ENCODE results near the gene ZNFX1.

ZNFX1 gene

GRCh38 chr20:49248879-49249665, 28.8 kb downstream of the ZNFX1 start:
- Histone ChIP-seq H3K4me2 (ENCODE audit: low read length) (no peak overlapping the region), H3K4ac (ENCODE audit: low read depth, low read length) (no peak overlapping the region), H3K14ac (ENCODE audit: low read length) (no peak overlapping the region), H3K27me3 (ENCODE audit: insufficient read depth, low read length) (no peaks in the 10 kb centered on the region), H3K79me1 (ENCODE audit: low read length) (no peaks in the 10 kb centered on the region), H3K18ac (ENCODE audit: low read length) (no peak overlapping the region), H4K12ac (ENCODE audit: low read depth, low read length) (no peak overlapping the region), H3K27ac (ENCODE audit: low read depth, low read length) (no peak overlapping the region), H4K91ac (ENCODE audit: low read depth, low read length) (no peak overlapping the region), H3K9me3 (ENCODE audit: insufficient read depth, low read depth, low read length) (no peaks in the 10 kb centered on the region), H3K4me3 (ENCODE audit: low read depth, low read length) (no peak overlapping the region), H3K79me2 (ENCODE audit: control insufficient read depth, insufficient read depth, low read length, poor library complexity) (no peaks in the 10 kb centered on the region), H3K23ac (ENCODE audit: low read length) (no peak overlapping the region), H2AK5ac (ENCODE audit: low read length) (no peak overlapping the region), H2AFZ (ENCODE audit: insufficient read depth, low read length, poor library complexity) (no peak overlapping the region), H3K9ac (ENCODE audit: low read length) (no peak overlapping the region), H3K4me1 (ENCODE audit: control insufficient read depth in 1 of 2, insufficient read depth in 2 of 2, low read length in 2 of 2) (no peaks in the 10 kb centered on the region), H3K36me3 (ENCODE audit: control insufficient read depth in 1 of 2, insufficient read depth in 2 of 2, low read length in 2 of 2) (peaks cover 63 to 78% of the 10 kb centered on the region in 2 experiments), H2BK5ac (ENCODE audit: low read depth, low read length, poor library complexity) (no peak overlapping the region), H2BK12ac (ENCODE audit: low read length) (no peak overlapping the region), H4K8ac (ENCODE audit: low read depth, low read length) (no peak overlapping the region), H2BK120ac (ENCODE audit: insufficient read depth, low read length, poor library complexity) (no peak overlapping the region)
- DNase-seq: no peak
- WGBS (ENCODE audit: extremely low coverage, insufficient coverage, insufficient read length): no CpG with 5 or more reads among the region's 18 CpGs

GRCh38 chr20:49248301-49248700, 29.6 kb downstream of the ZNFX1 start:
- H2AK5ac ChIP-seq (ENCODE audit: low read length): no peak overlapping the region
- H3K27ac ChIP-seq (ENCODE audit: low read depth, low read length): no peak overlapping the region
- H2AFZ ChIP-seq (ENCODE audit: insufficient read depth, low read length, poor library complexity): no peak overlapping the region
- WGBS (ENCODE audit: extremely low coverage, insufficient coverage, insufficient read length): no CpG with 5 or more reads among the region's 10 CpGs
- no peak overlapping the region for H4K12ac ChIP-seq (ENCODE audit: low read depth, low read length)
- H3K4ac ChIP-seq (ENCODE audit: low read depth, low read length): no peak overlapping the region
- H3K23ac ChIP-seq (ENCODE audit: low read length): no peak overlapping the region
- H2BK120ac ChIP-seq (ENCODE audit: insufficient read depth, low read length, poor library complexity): no peak overlapping the region
- H3K27me3 ChIP-seq (ENCODE audit: insufficient read depth, low read length): no peaks in the 10 kb centered on the region
- no peak for DNase-seq
- H3K4me3 ChIP-seq (ENCODE audit: low read depth, low read length): no peak overlapping the region
- no peak overlapping the region for H3K4me2 ChIP-seq (ENCODE audit: low read length)
- no peak overlapping the region for H4K8ac ChIP-seq (ENCODE audit: low read depth, low read length)
- H3K9ac ChIP-seq (ENCODE audit: low read length): no peak overlapping the region
- H3K79me2 ChIP-seq (ENCODE audit: control insufficient read depth, insufficient read depth, low read length, poor library complexity): no peaks in the 10 kb centered on the region
- H2BK5ac ChIP-seq (ENCODE audit: low read depth, low read length, poor library complexity): no peak overlapping the region
- H3K9me3 ChIP-seq (ENCODE audit: insufficient read depth, low read depth, low read length): no peaks in the 10 kb centered on the region
- no peak overlapping the region for H2BK12ac ChIP-seq (ENCODE audit: low read length)
- H4K91ac ChIP-seq (ENCODE audit: low read depth, low read length): no peak overlapping the region
- no peak overlapping the region for H3K14ac ChIP-seq (ENCODE audit: low read length)
- H3K79me1 ChIP-seq (ENCODE audit: low read length): no peaks in the 10 kb centered on the region
- H3K4me1 ChIP-seq (ENCODE audit: control insufficient read depth in 1 of 2, insufficient read depth in 2 of 2, low read length in 2 of 2): no peaks in the 10 kb centered on the region
- H3K18ac ChIP-seq (ENCODE audit: low read length): no peak overlapping the region
- peaks cover 55 to 73% of the 10 kb centered on the region in 2 experiments for H3K36me3 ChIP-seq (ENCODE audit: control insufficient read depth in 1 of 2, insufficient read depth in 2 of 2, low read length in 2 of 2)

- Histone ChIP-seq H2BK5ac (ENCODE audit: low read depth, low read length, poor library complexity) (no peak overlapping the region), H4K12ac (ENCODE audit: low read depth, low read length) (no peak overlapping the region), H3K9ac (ENCODE audit: low read length) (no peak overlapping the region), H3K4me2 (ENCODE audit: low read length) (no peak overlapping the region), H3K23ac (ENCODE audit: low read length) (no peak overlapping the region), H3K79me2 (ENCODE audit: control insufficient read depth, insufficient read depth, low read length, poor library complexity) (no peaks in the 10 kb centered on the region), H3K36me3 (ENCODE audit: control insufficient read depth in 1 of 2, insufficient read depth in 2 of 2, low read length in 2 of 2) (peaks cover 57 to 74% of the 10 kb centered on the region in 2 experiments), H2AK5ac (ENCODE audit: low read length) (no peak overlapping the region), H3K18ac (ENCODE audit: low read length) (no peak overlapping the region), H2BK12ac (ENCODE audit: low read length) (no peak overlapping the region), H2AFZ (ENCODE audit: insufficient read depth, low read length, poor library complexity) (no peak overlapping the region), H3K27me3 (ENCODE audit: insufficient read depth, low read length) (no peaks in the 10 kb centered on the region), H2BK120ac (ENCODE audit: insufficient read depth, low read length, poor library complexity) (no peak overlapping the region), H3K27ac (ENCODE audit: low read depth, low read length) (no peak overlapping the region), H3K9me3 (ENCODE audit: insufficient read depth, low read depth, low read length) (no peaks in the 10 kb centered on the region), H3K79me1 (ENCODE audit: low read length) (no peaks in the 10 kb centered on the region), H3K14ac (ENCODE audit: low read length) (no peak overlapping the region), H3K4ac (ENCODE audit: low read depth, low read length) (no peak overlapping the region), H4K91ac (ENCODE audit: low read depth, low read length) (no peak overlapping the region), H4K8ac (ENCODE audit: low read depth, low read length) (no peak overlapping the region), H3K4me3 (ENCODE audit: low read depth, low read length) (no peak overlapping the region), H3K4me1 (ENCODE audit: control insufficient read depth in 1 of 2, insufficient read depth in 2 of 2, low read length in 2 of 2) (no peaks in the 10 kb centered on the region)
- no peak for DNase-seq
- no CpG with 5 or more reads among the region's 5 CpGs for WGBS (ENCODE audit: extremely low coverage, insufficient coverage, insufficient read length)
Measured at GRCh38 chr20:49247792-49248191, 30.1 kb downstream of the ZNFX1 start.

GRCh38 chr20:49247169-49247723, 30.6 kb downstream of the ZNFX1 start:
- no CpG with 5 or more reads among the region's 8 CpGs for WGBS (ENCODE audit: extremely low coverage, insufficient coverage, insufficient read length)
- Histone ChIP-seq H2BK5ac (ENCODE audit: low read depth, low read length, poor library complexity) (no peak overlapping the region), H2BK120ac (ENCODE audit: insufficient read depth, low read length, poor library complexity) (no peak overlapping the region), H3K79me1 (ENCODE audit: low read length) (no peaks in the 10 kb centered on the region), H4K91ac (ENCODE audit: low read depth, low read length) (no peak overlapping the region), H3K18ac (ENCODE audit: low read length) (no peak overlapping the region), H3K23ac (ENCODE audit: low read length) (no peak overlapping the region), H3K14ac (ENCODE audit: low read length) (no peak overlapping the region), H3K79me2 (ENCODE audit: control insufficient read depth, insufficient read depth, low read length, poor library complexity) (no peaks in the 10 kb centered on the region), H4K8ac (ENCODE audit: low read depth, low read length) (no peak overlapping the region), H3K4me1 (ENCODE audit: control insufficient read depth in 1 of 2, insufficient read depth in 2 of 2, low read length in 2 of 2) (no peaks in the 10 kb centered on the region), H3K9me3 (ENCODE audit: insufficient read depth, low read depth, low read length) (no peaks in the 10 kb centered on the region), H3K4ac (ENCODE audit: low read depth, low read length) (no peak overlapping the region), H2AFZ (ENCODE audit: insufficient read depth, low read length, poor library complexity) (no peak overlapping the region), H3K27me3 (ENCODE audit: insufficient read depth, low read length) (no peaks in the 10 kb centered on the region), H4K12ac (ENCODE audit: low read depth, low read length) (no peak overlapping the region), H3K4me2 (ENCODE audit: low read length) (no peak overlapping the region), H3K9ac (ENCODE audit: low read length) (no peak overlapping the region), H2BK12ac (ENCODE audit: low read length) (no peak overlapping the region), H3K36me3 (ENCODE audit: control insufficient read depth in 1 of 2, insufficient read depth in 2 of 2, low read length in 2 of 2) (peaks cover 58 to 76% of the 10 kb centered on the region in 2 experiments), H2AK5ac (ENCODE audit: low read length) (no peak overlapping the region), H3K27ac (ENCODE audit: low read depth, low read length) (no peak overlapping the region), H3K4me3 (ENCODE audit: low read depth, low read length) (no peak overlapping the region)
- DNase-seq: no peak

Measured in trophoblast cell (in vitro differentiated cells and primary cell).